Esophagus squamous epithelium (tissue), 5 donors: ENCODE measurements around the gene GTPBP1. TPM values are rescaled to one million over a fixed set of nuclear protein-coding genes. Genes with fewer than 3 reads are reported as not detected.

Experiments
- DNase-seq: peaks from one replicate; lab custom pipeline; 2025; lab: John Stamatoyannopoulos, UW
- H3K27ac ChIP-seq, 4 donors: fragments of 200-600 bp; sonication (generic); one replicate each; pipeline ENCODE4 v1.5.1; 2016 to 2019; ENCODE audit warnings: mild to moderate bottlenecking in 1 of 4
- H3K27me3 ChIP-seq, 4 donors: fragments of 200-600 bp; sonication (generic); 1 replicate in 3 of 4; 2 replicates in 1 of 4; pipeline versions ENCODE4 v1.5.1 to v1.6.0; 2017 to 2021; ENCODE audit warnings: antibody characterized with exemption in 1 of 4
- H3K36me3 ChIP-seq, 3 donors: fragments of 200-600 bp; sonication (generic); one replicate each; pipeline ENCODE4 v1.5.1; 2016 to 2019
- H3K4me1 ChIP-seq, 3 donors: fragments of 200-600 bp; sonication (generic); one replicate each; pipeline ENCODE4 v1.5.1; 2017 to 2019
- H3K4me3 ChIP-seq, 4 donors: fragments of 200-600 bp; sonication (generic); 1 replicate in 3 of 4; 2 replicates in 1 of 4; pipeline ENCODE4 v1.5.1; 2016 to 2019; ENCODE audit warnings: mild to moderate bottlenecking in 2 of 4, moderate library complexity in 1 of 4
- H3K9me3 ChIP-seq, 3 donors: fragments of 200-600 bp; sonication (generic); one replicate each; pipeline ENCODE4 v1.5.1; 2016 to 2019
- POLR2A ChIP-seq, 4 donors: fragments of 450-650 bp; IDR thresholded peaks; one replicate each; pipeline ENCODE4 v1.6.1; 2017; ENCODE audit warnings: antibody characterized with exemption in 4 of 4, mild to moderate bottlenecking in 4 of 4, moderate library complexity in 3 of 4
- WGBS, 2 donors: methylation state at CpG; one replicate each; pipeline ENCODE4 v1.1.5; 2018; 5-methylcytosine and 5-hydroxymethylcytosine counted together
- intact Hi-C: fragments of 100-400 bp; cut with DNase I; formaldehyde crosslinking; loops from one replicate; pipeline ENCODE4 v1.15.0; 2022
- total RNA-seq, 4 donors: library from RNA; depleted of rRNA; stranded (reverse); fragments of >200 nt; gene quantifications; one replicate each; pipeline ENCODE4 v1.1.0, GENCODE V29; 2016
- TF ChIP-seq, protein P1 (sequence below), 6 experiments: fragments of 450-650 bp in 4 of 6; fragments of 200-600 bp in 2 of 6; sonication (generic) in 2 of 6; IDR thresholded peaks; one replicate each; pipeline ENCODE4 v1.5.1; 2016 to 2019; ENCODE audit warnings: antibody characterized with exemption in 6 of 6, mild to moderate bottlenecking in 4 of 6, moderate library complexity in 4 of 6
- donor health status: DM: yes; HTN: yes; CAD: no.

Gene GTPBP1
- total RNA-seq, 4 donors from 2014 or later = 15.3 to 37.4 (median 32.0) TPM

DNA sequence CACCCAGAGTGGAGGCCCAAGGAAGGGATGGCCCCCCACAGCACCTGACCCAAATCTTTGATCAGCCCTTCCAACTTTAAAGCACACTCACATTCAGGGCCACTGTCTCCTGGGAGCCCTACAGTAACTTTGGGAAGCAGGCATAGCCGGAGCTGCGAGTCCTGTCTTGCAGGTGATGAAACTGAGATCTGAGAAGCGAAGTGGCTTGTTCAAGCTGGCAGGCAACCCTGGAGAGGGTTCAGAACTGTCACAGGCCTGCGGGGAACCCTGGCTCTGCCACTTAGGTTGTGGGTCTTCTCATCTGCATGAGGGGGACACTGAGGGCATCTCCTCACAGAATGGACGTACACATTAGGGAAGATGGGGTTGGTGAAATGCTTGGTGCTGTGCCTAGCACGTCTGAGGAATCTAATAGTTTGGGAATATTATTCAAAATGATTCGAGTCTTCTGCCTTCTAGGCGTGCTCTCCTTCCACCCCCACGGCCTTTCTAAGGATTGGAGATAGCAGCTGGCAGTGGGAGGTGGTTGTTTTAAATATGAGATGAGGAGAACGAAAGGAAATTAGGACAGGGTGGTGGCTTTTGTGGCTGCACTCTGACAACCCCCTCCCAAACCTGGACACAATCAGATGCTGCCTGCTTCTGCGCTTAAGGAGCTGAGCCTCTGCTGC is 68.9 kb downstream of the GTPBP1 start:
- Histone ChIP-seq H3K27ac (no peak overlapping the region), H3K36me3 (peaks cover 0 to 16% (median 0%) of the 10 kb centered on the region in 3 donors), H3K4me1 (peaks cover 0 to 24% (median 7%) of the 10 kb centered on the region in 3 donors), H3K4me3 (no peak overlapping the region), H3K9me3 (no peaks in the 10 kb centered on the region), H3K27me3 (no peaks in the 10 kb centered on the region)
- DNase-seq = no peak
- no peak for TF ChIP-seq POLR2A (IDR thresholded peaks at IDR 0.05)
- TF ChIP-seq, protein P1, sequence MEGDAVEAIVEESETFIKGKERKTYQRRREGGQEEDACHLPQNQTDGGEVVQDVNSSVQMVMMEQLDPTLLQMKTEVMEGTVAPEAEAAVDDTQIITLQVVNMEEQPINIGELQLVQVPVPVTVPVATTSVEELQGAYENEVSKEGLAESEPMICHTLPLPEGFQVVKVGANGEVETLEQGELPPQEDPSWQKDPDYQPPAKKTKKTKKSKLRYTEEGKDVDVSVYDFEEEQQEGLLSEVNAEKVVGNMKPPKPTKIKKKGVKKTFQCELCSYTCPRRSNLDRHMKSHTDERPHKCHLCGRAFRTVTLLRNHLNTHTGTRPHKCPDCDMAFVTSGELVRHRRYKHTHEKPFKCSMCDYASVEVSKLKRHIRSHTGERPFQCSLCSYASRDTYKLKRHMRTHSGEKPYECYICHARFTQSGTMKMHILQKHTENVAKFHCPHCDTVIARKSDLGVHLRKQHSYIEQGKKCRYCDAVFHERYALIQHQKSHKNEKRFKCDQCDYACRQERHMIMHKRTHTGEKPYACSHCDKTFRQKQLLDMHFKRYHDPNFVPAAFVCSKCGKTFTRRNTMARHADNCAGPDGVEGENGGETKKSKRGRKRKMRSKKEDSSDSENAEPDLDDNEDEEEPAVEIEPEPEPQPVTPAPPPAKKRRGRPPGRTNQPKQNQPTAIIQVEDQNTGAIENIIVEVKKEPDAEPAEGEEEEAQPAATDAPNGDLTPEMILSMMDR (IDR thresholded peaks at IDR 0.05) = no peak
- intact Hi-C loops = no loop called here
- WGBS, 2 donors = 35 to 48% methylated on average over 7 to 10 of the region's 11 CpGs

DNA sequence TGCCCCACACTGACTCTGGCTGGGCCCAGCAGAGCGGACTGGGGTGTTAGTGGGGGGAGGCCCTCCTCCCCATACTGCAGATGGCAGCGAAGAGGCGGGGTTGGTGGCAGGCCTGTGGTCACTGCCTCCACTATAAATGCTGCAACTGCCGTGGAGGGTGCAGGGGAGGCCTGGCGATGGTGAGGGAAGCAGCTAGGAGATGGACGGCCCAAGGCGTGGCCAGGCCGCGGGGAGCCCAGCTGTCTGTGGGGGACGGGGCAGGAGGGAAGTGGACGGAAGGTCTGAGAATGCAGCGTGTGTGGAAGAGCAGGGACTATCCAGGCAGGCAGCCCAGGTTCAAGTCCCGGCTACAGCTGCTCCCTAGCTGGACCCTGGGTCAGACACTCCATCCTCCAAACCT is 69.9 kb downstream of the GTPBP1 start:
- intact Hi-C loops = no loop called here
- no peak for DNase-seq
- WGBS, 2 donors = 60 to 73% methylated on average over 2 to 4 of the region's 13 CpGs

DNA sequence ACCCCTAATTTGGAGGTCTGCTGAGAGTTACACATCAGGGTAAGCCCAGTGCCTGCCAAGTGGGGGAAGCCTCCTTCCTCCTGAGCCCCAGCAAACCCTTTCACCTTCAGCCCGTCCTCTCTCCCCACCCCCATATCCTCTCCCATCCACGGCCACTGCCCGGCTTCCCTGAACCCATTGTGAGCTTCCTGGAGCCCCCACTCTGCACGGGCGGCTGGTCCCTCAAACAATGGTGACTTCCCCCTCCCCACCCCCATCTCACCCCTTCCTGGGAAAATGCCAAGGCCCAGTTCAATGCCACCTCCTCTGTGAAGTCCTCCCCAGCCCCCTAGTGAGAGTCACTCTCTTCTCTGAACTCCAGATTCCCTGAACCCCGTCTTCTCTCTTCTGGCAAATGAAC is 70.3 kb downstream of the GTPBP1 start:
- Histone ChIP-seq H3K36me3 (peaks cover 0 to 31% (median 4%) of the 10 kb centered on the region in 3 donors), H3K27ac (no peak overlapping the region), H3K27me3 (no peaks in the 10 kb centered on the region), H3K4me3 (no peak overlapping the region), H3K9me3 (no peaks in the 10 kb centered on the region), H3K4me1 (peaks cover 0 to 24% (median 7%) of the 10 kb centered on the region in 3 donors)
- WGBS, 2 donors = 68 to 83% methylated on average over 2 to 4 of the region's 6 CpGs
- no peak for TF ChIP-seq POLR2A (IDR thresholded peaks at IDR 0.05)
- TF ChIP-seq, protein P1 (IDR thresholded peaks at IDR 0.05) = no peak
- no peak for DNase-seq
- intact Hi-C loops = no loop called here

More for the DNA sequence above, 69.9 kb downstream of the GTPBP1 start:
- no peak overlapping the region for H3K27ac ChIP-seq
- H3K9me3 ChIP-seq = no peaks in the 10 kb centered on the region
- peaks cover 0 to 24% (median 7%) of the 10 kb centered on the region in 3 donors for H3K4me1 ChIP-seq
- no peak overlapping the region for H3K4me3 ChIP-seq
- H3K27me3 ChIP-seq = no peaks in the 10 kb centered on the region
- TF ChIP-seq POLR2A (IDR thresholded peaks at IDR 0.05) = no peak
- TF ChIP-seq, protein P1 (IDR thresholded peaks at IDR 0.05) = no peak
- H3K36me3 ChIP-seq = peaks cover 0 to 26% (median 2%) of the 10 kb centered on the region in 3 donors

DNA sequence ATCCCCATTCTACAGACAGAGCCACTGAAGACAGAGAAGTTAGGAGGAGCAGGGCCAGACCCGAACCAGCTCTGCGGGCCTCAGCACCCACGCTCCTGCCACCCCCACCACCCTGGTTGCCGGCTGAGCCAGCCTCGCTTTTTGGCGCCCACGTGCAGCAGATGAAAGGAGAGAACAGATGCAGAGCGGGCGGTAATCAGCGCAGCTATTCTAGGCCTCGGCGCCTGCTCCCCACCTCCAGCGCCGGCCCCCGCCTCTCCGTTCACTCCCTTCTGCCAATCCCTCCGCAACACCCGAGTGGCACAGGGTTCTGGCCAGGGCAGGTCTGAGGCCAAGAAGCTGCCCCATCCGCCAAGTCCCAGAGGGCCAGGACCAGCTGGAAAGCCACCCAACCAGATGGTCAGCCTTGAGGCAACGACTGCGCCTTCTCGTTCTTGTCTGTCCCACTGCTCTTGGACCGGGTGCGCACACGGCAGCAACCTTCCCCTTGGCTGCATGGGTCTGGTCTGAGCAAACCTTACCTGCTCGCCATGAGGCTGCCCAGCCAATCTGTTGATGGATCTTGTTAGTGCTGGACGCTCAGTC is 71.4 kb downstream of the GTPBP1 start:
- no peak for DNase-seq
- Histone ChIP-seq H3K27me3 (no peaks in the 10 kb centered on the region), H3K27ac (no peak overlapping the region), H3K36me3 (peaks cover 0 to 41% (median 4%) of the 10 kb centered on the region in 3 donors), H3K4me3 (no peak overlapping the region), H3K9me3 (no peaks in the 10 kb centered on the region), H3K4me1 (peaks cover 0 to 24% (median 7%) of the 10 kb centered on the region in 3 donors)
- 89 to 100% methylated on average over 1 to 13 of the region's 27 CpGs for WGBS, 2 donors
- no peak for TF ChIP-seq POLR2A (IDR thresholded peaks at IDR 0.05)
- intact Hi-C loops = no loop called here

DNA sequence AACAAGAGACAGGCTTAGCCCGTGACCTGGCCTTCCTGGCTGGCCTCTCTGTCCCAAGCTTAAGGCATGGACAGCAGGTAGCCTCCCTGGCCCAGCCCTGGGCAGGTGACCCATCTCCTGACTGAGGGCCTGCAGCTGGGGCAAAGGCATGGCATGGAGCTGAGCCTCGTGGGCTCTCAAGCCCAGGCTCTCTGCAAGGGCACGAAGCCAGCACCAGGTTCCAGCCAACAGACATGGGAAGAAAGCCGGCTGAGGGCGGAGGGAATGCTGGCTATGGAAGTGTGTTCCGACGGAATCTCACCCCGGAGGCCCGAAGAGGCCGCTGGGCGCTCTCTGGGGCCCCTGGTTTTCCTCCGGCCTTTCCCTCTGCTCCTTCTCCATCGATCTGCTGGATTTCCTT is 75.3 kb downstream of the GTPBP1 start:
- Histone ChIP-seq H3K36me3 (peaks cover 0 to 43% (median 4%) of the 10 kb centered on the region in 3 donors), H3K27me3 (no peaks in the 10 kb centered on the region), H3K4me1 (peaks cover 0 to 12% (median 0%) of the 10 kb centered on the region in 3 donors), H3K4me3 (no peak overlapping the region), H3K9me3 (no peaks in the 10 kb centered on the region), H3K27ac (no peak overlapping the region)
- no peak for TF ChIP-seq POLR2A (IDR thresholded peaks at IDR 0.05)
- TF ChIP-seq, protein P1 (IDR thresholded peaks at IDR 0.05) = no peak
- intact Hi-C loops = no loop called here
- 75 to 90% methylated on average over 9 to 10 of the region's 13 CpGs for WGBS, 2 donors
- DNase-seq = no peak
